Naive B cell (primary cell): Measurements from ENCODE around the gene SLC25A34. TPM values are rescaled to one million over a fixed set of nuclear protein-coding genes. Genes with fewer than 3 reads are reported as not detected.

Experiments
- ATAC-seq, 2 donors: fragments of 150-1000 bp; cut with Tn5 transposase; 2 replicates each; pipeline ENCODE4 v1.10.0; 2021; ENCODE audit warnings: low read depth in 2 of 2, mild to moderate bottlenecking in 2 of 2, moderate library complexity in 2 of 2
- DNase-seq: peaks from one replicate; pipeline ENCODE4 v3.0.0; 2022
- H3K27ac Mint-ChIP-seq, 6 donors: one replicate each; pipeline ENCODE4 v1.8.0; 2020 to 2022; ENCODE audit warnings: mild to moderate bottlenecking in 6 of 6, mixed read lengths in 6 of 6, moderate library complexity in 5 of 6, inconsistent platforms in 2 of 6
- H3K27me3 Mint-ChIP-seq, 3 donors: one replicate each; pipeline ENCODE4 v1.8.0; 2021 to 2022; ENCODE audit warnings: mixed read lengths in 3 of 3, mild to moderate bottlenecking in 1 of 3
- H3K36me3 Mint-ChIP-seq, 2 donors: one replicate each; pipeline ENCODE4 v1.8.0; 2020 to 2022; ENCODE audit warnings: mixed read lengths in 2 of 2, inconsistent platforms in 1 of 2, mild to moderate bottlenecking in 1 of 2
- H3K4me1 Mint-ChIP-seq, 3 donors: one replicate each; pipeline ENCODE4 v1.8.0; 2020 to 2022; ENCODE audit warnings: mixed read lengths in 3 of 3, inconsistent platforms in 1 of 3, mild to moderate bottlenecking in 1 of 3, moderate library complexity in 1 of 3
- H3K4me3 Mint-ChIP-seq, 8 donors: one replicate each; pipeline ENCODE4 v1.8.0; 2020 to 2022; ENCODE audit warnings: mild to moderate bottlenecking in 8 of 8, mixed read lengths in 8 of 8, moderate library complexity in 8 of 8, inconsistent platforms in 2 of 8
- H3K9me3 Mint-ChIP-seq, 7 donors: one replicate each; pipeline ENCODE4 v1.8.0; 2020 to 2022; ENCODE audit warnings: mixed read lengths in 7 of 7, mild to moderate bottlenecking in 5 of 7, inconsistent platforms in 2 of 7, moderate library complexity in 1 of 7
- polyA plus RNA-seq, 6 donors: library from polyadenylated mRNA; unstranded; fragments of 300-500 nt; fragmentation: Illumina TruSeq; gene quantifications; one replicate each; pipeline ENCODE4 v1.2.3, GENCODE V29; 2021; ENCODE audit warnings: low read depth in 6 of 6

SLC25A34 gene
- polyA plus RNA-seq, 6 donors from 2014 or later = 0.73 to 1.3 TPM; not detected in 4

DNA sequence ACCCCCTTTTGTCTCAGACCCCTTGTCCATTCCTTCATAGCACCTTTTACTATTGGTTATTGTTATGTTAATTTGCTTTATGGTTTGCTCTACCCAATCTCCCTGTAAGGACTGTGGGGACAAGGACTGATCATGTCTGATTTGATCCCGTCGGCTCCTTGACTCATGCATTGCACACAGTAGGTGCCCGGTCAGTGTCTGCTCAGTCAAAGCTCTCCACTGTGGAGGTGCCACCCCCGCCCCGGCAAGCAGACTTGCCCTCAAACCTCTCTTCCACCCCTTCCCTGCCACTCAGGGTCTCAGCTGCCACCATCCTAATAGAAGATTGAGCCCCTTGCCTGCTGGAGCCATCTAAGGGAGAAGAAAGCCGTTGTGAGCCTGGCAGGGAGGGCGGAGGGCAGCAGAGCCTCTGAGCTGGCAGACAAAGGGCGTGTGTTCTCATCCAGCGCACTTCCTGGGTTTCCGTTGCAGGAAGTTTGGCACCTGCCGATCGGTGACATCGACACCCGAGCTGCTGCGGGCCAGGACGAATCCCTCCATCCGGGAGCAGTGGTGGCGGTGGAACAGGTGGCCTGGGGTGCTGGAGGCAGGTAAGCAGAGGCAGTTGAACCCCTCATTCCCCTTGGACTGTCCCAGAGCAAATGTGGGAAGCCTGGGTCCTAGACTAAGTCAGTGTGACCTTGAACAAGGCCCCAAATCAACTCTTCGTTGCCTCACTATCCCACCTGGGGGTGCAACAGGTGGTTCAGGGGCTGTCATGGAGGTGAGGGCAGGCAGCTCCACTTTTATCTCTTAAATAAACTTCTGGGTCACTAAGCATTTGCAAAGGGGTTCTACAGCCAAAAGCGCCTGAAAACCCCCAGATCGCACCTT lies 20.3 kb downstream of the SLC25A34 start:
- Mint-ChIP-seq H3K27ac (peak overlapping the region in 1 of 6 donors; percentile 29), H3K4me1 (peaks cover 17 to 22% (median 21%) of the 10 kb centered on the region in 3 donors), H3K27me3 (peaks cover 31 to 69% (median 68%) of the 10 kb centered on the region in 3 donors), H3K36me3 (no peaks in the 10 kb centered on the region), H3K4me3 (peak overlapping the region in 5 of 8 donors; percentile 4 to 15 (median 13)), H3K9me3 (peaks cover 0 to 3% (median 0%) of the 10 kb centered on the region in 7 donors)
- peak; percentile 20 to 23 for ATAC-seq
- no peak for DNase-seq

DNA sequence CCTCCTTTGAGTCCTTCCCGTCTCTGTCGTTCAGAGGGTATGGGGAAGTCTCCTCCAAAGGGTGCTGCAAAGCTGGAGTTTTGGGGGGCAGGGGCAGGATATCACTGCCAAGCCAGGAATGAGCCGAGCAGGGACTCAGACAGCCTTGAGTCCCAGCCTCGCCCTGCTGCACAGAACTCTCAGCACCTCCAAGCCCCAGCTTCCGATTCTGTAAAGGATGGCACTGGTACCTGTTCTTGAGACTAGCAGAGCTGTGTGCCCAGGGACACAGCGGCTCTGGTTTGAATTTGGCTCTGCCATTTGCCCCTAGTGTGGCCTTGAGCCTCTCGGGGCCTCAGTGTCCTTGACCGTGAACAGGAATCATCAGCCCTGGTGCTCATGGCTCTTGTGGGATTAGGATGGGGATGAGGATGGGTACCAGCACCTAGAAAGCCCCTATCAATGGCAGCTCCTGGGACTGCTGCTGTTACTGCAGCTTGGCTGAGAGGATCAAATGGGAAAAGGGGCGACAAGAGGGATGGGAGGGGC lies 21.0 kb downstream of the SLC25A34 start:
- DNase-seq (no peak), ATAC-seq (peak in 1 of 2 donors; percentile 35)
- Mint-ChIP-seq H3K36me3 (no peaks in the 10 kb centered on the region), H3K27me3 (peaks cover 35 to 68% (median 66%) of the 10 kb centered on the region in 3 donors), H3K27ac (peak overlapping the region in 2 of 6 donors; percentile 29 to 32), H3K4me3 (peak overlapping the region in 6 of 8 donors; percentile 4 to 79 (median 33)), H3K9me3 (peaks cover 0 to 3% (median 0%) of the 10 kb centered on the region in 7 donors), H3K4me1 (peaks cover 17 to 22% (median 18%) of the 10 kb centered on the region in 3 donors)

DNA sequence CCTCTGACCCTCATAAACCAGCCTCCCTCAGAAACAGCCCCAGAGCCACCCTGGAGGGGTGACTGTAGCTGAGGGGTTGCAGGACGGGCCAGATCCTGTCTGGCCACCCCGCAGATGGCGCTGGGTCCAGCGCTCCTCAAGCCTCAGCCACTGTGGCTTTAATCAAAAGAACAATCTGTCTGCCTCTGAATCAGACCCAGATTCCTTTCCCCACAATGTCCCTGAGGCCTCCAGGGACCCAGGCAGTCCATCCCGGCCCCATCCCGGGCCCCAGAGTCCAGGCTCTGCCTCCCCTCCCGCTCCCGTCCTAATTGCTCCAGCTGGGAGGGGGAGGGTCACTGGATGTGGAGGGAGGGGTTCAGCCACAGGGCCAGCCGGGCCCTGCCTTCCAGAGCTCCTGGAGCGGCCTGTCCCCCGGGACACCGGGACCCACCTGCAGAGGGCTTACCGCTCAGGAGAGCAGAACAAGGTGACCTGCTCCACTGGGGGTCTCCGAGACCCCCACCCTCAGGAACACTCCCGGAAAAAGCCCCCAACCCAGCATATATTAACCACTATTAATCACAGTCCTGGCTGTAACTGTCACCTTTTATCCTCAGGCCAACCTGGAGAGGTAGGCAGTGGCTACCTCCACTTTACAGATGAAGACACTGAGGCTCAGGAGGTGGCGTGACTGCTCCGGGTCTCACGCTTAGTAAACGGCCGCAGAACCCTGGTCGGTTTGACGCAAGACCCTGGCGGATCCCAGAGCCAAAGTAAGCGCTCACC lies 21.7 kb downstream of the SLC25A34 start:
- Mint-ChIP-seq H3K4me1 (peaks cover 17 to 22% (median 18%) of the 10 kb centered on the region in 3 donors), H3K27ac (peak overlapping the region in 3 of 6 donors; percentile 39 to 85 (median 63)), H3K36me3 (no peaks in the 10 kb centered on the region), H3K4me3 (peak overlapping the region in 7 of 8 donors; percentile 68 to 82 (median 79)), H3K9me3 (peaks cover 0 to 3% (median 0%) of the 10 kb centered on the region in 7 donors), H3K27me3 (peaks cover 38 to 72% (median 70%) of the 10 kb centered on the region in 3 donors)
- DNase-seq (no peak), ATAC-seq (no peak)

DNA sequence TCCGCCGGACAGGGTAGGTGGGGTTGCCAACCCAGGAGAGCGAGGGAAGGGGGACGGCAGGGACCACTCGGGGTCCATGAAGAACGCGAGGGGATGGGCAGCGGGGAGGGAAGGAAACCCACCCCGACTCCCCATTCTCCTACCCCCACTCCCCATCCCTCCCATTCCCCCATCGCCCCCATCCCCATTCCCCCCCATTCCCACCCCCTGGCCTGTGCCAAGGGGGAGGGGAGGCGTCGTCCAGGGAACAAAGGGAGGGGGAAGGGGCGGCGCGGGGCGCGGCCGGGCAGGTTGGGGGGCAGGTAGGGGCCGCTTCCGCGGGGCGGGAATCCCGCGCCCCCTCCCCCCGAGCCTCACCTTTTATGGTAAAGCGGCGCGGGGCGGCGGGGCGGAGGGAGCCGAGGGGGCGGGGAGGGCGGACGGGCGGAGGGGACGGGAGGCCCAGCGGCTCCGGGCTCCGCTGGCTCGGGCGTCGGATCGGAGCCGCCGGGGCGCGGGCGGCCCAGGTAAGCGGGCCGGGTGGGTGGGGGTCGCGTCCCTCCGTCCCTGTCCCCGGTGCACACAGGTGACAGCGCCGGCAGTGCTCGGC lies 22.4 kb downstream of the SLC25A34 start, which contains the start of gene FBLIM1:
Gene FBLIM1, plus strand, starts transcription at position 453 of the 589 bp plus-strand sequence. CDS start 6,189 bp downstream, outside the sequence.
- peaks cover 0 to 3% (median 0%) of the 10 kb centered on the region in 7 donors for H3K9me3 Mint-ChIP-seq
- peak within 1 kb of the TSS; percentile 38 to 82 (median 79) for H3K4me3 Mint-ChIP-seq
- no peak for DNase-seq
- no peaks in the 10 kb centered on the region for H3K36me3 Mint-ChIP-seq
- peak; percentile 28 for ATAC-seq
- H3K27me3 Mint-ChIP-seq = peaks cover 38 to 70% (median 70%) of the 10 kb centered on the region in 3 donors
- H3K27ac Mint-ChIP-seq = peak within 1 kb of the TSS in 3 of 6 donors; percentile 39 to 85 (median 63)
- H3K4me1 Mint-ChIP-seq = peaks cover 17 to 22% (median 18%) of the 10 kb centered on the region in 3 donors

DNA sequence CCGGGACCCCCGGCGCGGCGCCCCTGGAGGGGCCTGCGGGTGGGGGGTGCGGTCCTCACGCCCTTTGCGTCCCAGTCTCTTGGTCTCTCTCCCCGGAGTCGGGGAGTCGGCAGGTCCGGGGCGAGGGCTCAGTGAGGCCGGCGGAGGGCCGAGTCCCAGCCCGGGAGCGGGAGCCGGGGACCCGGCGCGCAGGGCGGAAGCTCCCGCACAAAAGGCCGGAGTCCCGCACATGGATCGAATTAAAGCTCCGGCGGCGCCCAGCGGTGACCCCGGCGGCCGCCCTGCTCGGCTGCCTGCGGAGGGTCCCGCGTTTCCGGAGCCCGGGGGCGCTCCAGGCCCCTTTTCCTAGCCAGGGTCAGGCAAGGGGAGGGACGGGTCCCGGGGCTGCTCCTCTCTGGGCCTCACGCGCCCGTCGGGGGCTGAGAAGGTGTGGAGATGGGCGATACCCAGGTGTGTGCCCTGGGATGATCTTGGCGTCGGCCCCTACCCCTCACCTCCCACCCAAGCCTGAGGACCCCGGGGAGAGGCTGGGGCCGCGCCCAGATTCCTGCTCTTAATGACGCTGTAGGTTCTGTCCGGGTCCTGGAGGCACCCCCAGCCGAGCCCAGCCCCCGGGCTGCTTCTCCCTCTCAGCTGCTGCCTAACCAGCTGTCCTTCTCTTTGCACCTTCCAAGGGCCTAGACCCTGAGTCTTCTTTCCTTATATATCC lies 23.0 kb downstream of the SLC25A34 start:
- peak overlapping the region; percentile 38 to 79 (median 70) for H3K4me3 Mint-ChIP-seq
- no peak overlapping the region for H3K27ac Mint-ChIP-seq
- no peak for DNase-seq
- H3K4me1 Mint-ChIP-seq = peaks cover 17 to 22% (median 18%) of the 10 kb centered on the region in 3 donors
- peaks cover 0 to 3% (median 0%) of the 10 kb centered on the region in 7 donors for H3K9me3 Mint-ChIP-seq
- peaks cover 35 to 71% (median 69%) of the 10 kb centered on the region in 3 donors for H3K27me3 Mint-ChIP-seq
- no peaks in the 10 kb centered on the region for H3K36me3 Mint-ChIP-seq
- ATAC-seq = peak; percentile 19 to 21

DNA sequence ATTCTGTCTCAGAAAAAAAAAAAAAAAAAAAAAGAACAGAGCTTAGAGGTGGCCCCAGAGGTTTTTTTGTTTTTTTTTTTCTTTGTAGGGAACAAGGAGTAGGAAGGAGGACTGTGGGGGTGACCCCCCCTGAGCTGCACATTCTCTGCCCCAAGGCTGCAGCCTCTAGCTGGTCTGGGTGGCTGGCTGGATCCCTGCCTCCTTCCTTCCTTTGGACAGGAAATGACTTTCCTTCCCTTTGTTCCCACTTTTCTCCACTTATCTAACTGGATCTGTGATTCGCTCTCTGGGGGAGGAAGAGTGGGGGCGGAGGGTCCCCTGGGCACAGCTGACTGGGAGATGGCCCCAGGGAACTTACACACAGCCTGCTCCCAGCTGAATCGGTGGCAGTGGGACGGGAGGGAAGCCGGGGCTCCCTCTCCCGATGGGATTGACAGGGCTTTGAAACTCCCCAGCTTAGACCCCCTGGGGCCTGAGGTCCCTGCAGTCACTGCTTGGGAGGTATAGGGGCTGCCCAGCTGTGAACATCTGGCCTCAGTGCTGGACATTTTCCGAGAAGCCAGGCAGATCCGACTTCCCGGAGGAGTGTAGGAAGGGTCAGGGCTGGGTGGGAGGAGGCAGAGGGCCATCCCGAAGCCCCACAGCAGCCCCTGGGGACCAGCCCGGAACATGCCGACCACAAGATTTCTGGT lies 24.6 kb downstream of the SLC25A34 start:
- no peak overlapping the region for H3K27ac Mint-ChIP-seq
- ATAC-seq (no peak), DNase-seq (no peak)
- H3K27me3 Mint-ChIP-seq = peaks cover 39 to 77% (median 76%) of the 10 kb centered on the region in 3 donors
- no peaks in the 10 kb centered on the region for H3K9me3 Mint-ChIP-seq
- peak overlapping the region in 1 of 8 donors; percentile 16 for H3K4me3 Mint-ChIP-seq
- H3K36me3 Mint-ChIP-seq = no peaks in the 10 kb centered on the region
- peaks cover 17 to 22% (median 18%) of the 10 kb centered on the region in 3 donors for H3K4me1 Mint-ChIP-seq

- Mint-ChIP-seq H3K27ac (peak overlapping the region in 1 of 6 donors; percentile 84), H3K36me3 (no peaks in the 10 kb centered on the region), H3K27me3 (peaks cover 33 to 73% (median 72%) of the 10 kb centered on the region in 3 donors), H3K4me1 (peaks cover 11 to 17% (median 13%) of the 10 kb centered on the region in 3 donors), H3K4me3 (no peak overlapping the region), H3K9me3 (no peaks in the 10 kb centered on the region)
- DNase-seq = no peak
- no peak for ATAC-seq
These were observed 25.5 kb downstream of the SLC25A34 start for GRCh38 chr1:15761366-15762128.

DNA sequence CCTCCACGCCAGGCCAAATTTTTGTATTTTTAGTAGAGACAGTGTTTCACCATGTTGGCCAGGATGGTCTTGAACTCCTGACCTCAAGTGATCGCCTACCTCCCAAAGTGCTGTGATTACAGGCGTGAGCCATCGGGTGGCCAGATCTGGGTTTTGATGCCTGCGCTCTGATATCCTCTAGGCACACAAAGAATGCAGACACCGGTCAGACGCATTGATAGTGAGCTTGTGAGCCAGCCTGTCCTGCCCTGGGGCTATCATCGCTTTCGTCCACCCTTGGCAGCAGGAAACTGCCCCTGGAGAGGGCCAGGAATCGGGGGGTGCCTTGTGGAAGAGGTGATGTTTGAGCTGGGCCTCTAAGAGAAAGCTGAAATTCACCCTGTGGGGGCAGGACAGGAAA lies 26.5 kb downstream of the SLC25A34 start:
- peaks cover 5 to 9% (median 7%) of the 10 kb centered on the region in 3 donors for H3K4me1 Mint-ChIP-seq
- ATAC-seq = no peak
- H3K27me3 Mint-ChIP-seq = peaks cover 23 to 64% (median 63%) of the 10 kb centered on the region in 3 donors
- no peaks in the 10 kb centered on the region for H3K9me3 Mint-ChIP-seq
- H3K36me3 Mint-ChIP-seq = no peaks in the 10 kb centered on the region
- peak overlapping the region in 1 of 8 donors; percentile 10 for H3K4me3 Mint-ChIP-seq
- H3K27ac Mint-ChIP-seq = no peak overlapping the region
- no peak for DNase-seq

DNA sequence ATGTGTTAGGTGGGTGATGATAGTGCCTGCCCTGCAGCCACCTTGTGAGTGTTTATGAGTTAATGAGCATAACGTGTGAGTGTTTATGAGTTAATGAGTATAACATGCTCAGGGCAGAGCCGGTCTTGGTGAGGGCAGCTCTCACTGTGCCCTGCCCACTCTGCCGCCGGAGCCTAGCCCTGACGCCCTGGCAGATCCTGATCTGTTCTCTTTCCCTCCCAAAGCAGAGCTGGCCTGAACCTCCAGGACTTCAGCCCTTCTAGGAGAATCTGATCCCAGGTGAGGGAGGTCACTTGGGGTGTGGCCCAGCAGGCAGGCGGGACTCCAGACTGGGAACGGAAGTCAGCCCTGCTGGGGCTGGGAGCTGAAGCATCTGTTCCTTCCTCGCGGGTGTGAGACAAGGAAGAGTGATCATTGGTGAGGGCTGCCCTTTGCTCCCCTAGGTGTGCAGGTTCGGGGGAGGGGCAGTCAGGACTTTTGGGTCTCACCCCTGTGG lies 28.3 kb downstream of the SLC25A34 start:
- Mint-ChIP-seq H3K4me3 (no peak overlapping the region), H3K27me3 (peaks cover 22 to 61% (median 53%) of the 10 kb centered on the region in 3 donors), H3K36me3 (no peaks in the 10 kb centered on the region), H3K9me3 (no peaks in the 10 kb centered on the region), H3K4me1 (peaks cover 0 to 3% (median 2%) of the 10 kb centered on the region in 3 donors), H3K27ac (no peak overlapping the region)
- ATAC-seq (no peak), DNase-seq (no peak)

GRCh38 chr1:15764890-15765289 lies 28.8 kb downstream of the SLC25A34 start:
- ATAC-seq (no peak), DNase-seq (no peak)
- H3K4me1 Mint-ChIP-seq = no peaks in the 10 kb centered on the region
- peaks cover 20 to 56% (median 48%) of the 10 kb centered on the region in 3 donors for H3K27me3 Mint-ChIP-seq
- H3K9me3 Mint-ChIP-seq = no peaks in the 10 kb centered on the region
- no peak overlapping the region for H3K4me3 Mint-ChIP-seq
- H3K27ac Mint-ChIP-seq = no peak overlapping the region
- H3K36me3 Mint-ChIP-seq = no peaks in the 10 kb centered on the region
